Esophagus squamous epithelium (tissue), 5 donors: ENCODE data around the gene ZMIZ1. TPM values are rescaled to one million over a fixed set of nuclear protein-coding genes. Genes with fewer than 3 reads are reported as not detected.

Experiments
- DNase-seq: peaks from one replicate; lab custom pipeline; 2025; lab: John Stamatoyannopoulos, UW
- H3K27ac ChIP-seq, 4 donors: fragments of 200-600 bp; sonication (generic); one replicate each; pipeline ENCODE4 v1.5.1; 2016 to 2019; ENCODE audit warnings: mild to moderate bottlenecking in 1 of 4
- H3K27me3 ChIP-seq, 4 donors: fragments of 200-600 bp; sonication (generic); 1 replicate in 3 of 4; 2 replicates in 1 of 4; pipeline versions ENCODE4 v1.5.1 to v1.6.0; 2017 to 2021; ENCODE audit warnings: antibody characterized with exemption in 1 of 4
- H3K36me3 ChIP-seq, 3 donors: fragments of 200-600 bp; sonication (generic); one replicate each; pipeline ENCODE4 v1.5.1; 2016 to 2019
- H3K4me1 ChIP-seq, 3 donors: fragments of 200-600 bp; sonication (generic); one replicate each; pipeline ENCODE4 v1.5.1; 2017 to 2019
- H3K4me3 ChIP-seq, 4 donors: fragments of 200-600 bp; sonication (generic); 1 replicate in 3 of 4; 2 replicates in 1 of 4; pipeline ENCODE4 v1.5.1; 2016 to 2019; ENCODE audit warnings: mild to moderate bottlenecking in 2 of 4, moderate library complexity in 1 of 4
- H3K9me3 ChIP-seq, 3 donors: fragments of 200-600 bp; sonication (generic); one replicate each; pipeline ENCODE4 v1.5.1; 2016 to 2019
- POLR2A ChIP-seq, 4 donors: fragments of 450-650 bp; IDR thresholded peaks; one replicate each; pipeline ENCODE4 v1.6.1; 2017; ENCODE audit warnings: antibody characterized with exemption in 4 of 4, mild to moderate bottlenecking in 4 of 4, moderate library complexity in 3 of 4
- WGBS, 2 donors: methylation state at CpG; one replicate each; pipeline ENCODE4 v1.1.5; 2018; 5-methylcytosine and 5-hydroxymethylcytosine counted together
- intact Hi-C: fragments of 100-400 bp; cut with DNase I; formaldehyde crosslinking; loops from one replicate; pipeline ENCODE4 v1.15.0; 2022
- total RNA-seq, 4 donors: library from RNA; depleted of rRNA; stranded (reverse); fragments of >200 nt; gene quantifications; one replicate each; pipeline ENCODE4 v1.1.0, GENCODE V29; 2016
- TF ChIP-seq, protein P1 (sequence below), 6 experiments: fragments of 450-650 bp in 4 of 6; fragments of 200-600 bp in 2 of 6; sonication (generic) in 2 of 6; IDR thresholded peaks; one replicate each; pipeline ENCODE4 v1.5.1; 2016 to 2019; ENCODE audit warnings: antibody characterized with exemption in 6 of 6, mild to moderate bottlenecking in 4 of 6, moderate library complexity in 4 of 6
- donor health status: DM: yes; HTN: yes; CAD: no.

Gene ZMIZ1
- total RNA-seq, 4 donors from 2014 or later, result 28.2 to 79.5 (median 40.4) TPM

DNA sequence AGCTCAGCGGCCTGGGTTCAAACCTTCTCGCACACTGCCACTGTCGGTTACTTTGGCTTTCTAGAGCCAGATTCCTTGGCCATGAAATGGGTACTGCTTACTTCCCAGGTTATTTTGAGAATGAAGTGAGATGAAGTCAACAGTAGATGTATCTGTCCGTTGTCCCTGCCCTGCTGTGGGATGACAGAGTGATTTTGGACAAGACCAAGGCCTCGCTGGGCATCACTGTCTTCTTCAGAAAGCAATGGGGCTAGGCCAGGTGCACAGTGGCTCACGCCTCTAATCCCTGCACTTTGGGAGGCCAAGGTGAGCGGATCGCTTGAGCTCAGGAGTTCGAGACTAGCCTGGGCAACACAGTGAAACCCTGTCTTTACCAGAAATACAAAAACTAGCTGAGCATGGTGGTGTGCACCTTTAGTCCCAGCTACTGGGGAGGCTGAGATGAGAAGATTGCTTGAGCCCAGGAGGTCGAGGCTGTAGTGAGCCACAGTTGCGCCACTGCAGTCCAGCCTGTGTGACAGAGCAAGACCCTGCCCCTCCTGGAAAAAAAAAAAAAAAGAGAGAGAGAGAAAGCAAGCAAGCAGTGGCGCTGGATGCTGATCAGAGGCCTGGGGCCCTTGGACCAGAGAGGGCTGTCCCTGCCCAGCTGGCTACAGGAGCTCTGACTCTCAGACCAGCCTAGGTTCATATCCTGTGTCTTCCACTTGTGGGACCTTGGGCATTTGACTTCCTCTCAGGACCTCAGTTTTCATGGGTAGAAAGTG, 25.8 kb downstream of the ZMIZ1 start:
- H3K27me3 ChIP-seq, result no peaks in the 10 kb centered on the region
- DNase-seq, result no peak
- intact Hi-C loops, result no loop called here
- no peaks in the 10 kb centered on the region for H3K9me3 ChIP-seq
- TF ChIP-seq POLR2A (IDR thresholded peaks at IDR 0.05), result no peak
- TF ChIP-seq, protein P1, sequence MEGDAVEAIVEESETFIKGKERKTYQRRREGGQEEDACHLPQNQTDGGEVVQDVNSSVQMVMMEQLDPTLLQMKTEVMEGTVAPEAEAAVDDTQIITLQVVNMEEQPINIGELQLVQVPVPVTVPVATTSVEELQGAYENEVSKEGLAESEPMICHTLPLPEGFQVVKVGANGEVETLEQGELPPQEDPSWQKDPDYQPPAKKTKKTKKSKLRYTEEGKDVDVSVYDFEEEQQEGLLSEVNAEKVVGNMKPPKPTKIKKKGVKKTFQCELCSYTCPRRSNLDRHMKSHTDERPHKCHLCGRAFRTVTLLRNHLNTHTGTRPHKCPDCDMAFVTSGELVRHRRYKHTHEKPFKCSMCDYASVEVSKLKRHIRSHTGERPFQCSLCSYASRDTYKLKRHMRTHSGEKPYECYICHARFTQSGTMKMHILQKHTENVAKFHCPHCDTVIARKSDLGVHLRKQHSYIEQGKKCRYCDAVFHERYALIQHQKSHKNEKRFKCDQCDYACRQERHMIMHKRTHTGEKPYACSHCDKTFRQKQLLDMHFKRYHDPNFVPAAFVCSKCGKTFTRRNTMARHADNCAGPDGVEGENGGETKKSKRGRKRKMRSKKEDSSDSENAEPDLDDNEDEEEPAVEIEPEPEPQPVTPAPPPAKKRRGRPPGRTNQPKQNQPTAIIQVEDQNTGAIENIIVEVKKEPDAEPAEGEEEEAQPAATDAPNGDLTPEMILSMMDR (IDR thresholded peaks at IDR 0.05), result no peak
- H3K36me3 ChIP-seq, result peaks cover 0 to 20% (median 0%) of the 10 kb centered on the region in 3 donors
- H3K4me3 ChIP-seq, result peak overlapping the region in 1 of 4 donors; percentile 35
- WGBS, 2 donors, result 56 to 58% methylated on average over 5 to 7 of the region's 12 CpGs
- peak overlapping the region; percentile 63 to 98 (median 88) for H3K27ac ChIP-seq
- peaks cover 50 to 100% (median 67%) of the 10 kb centered on the region in 3 donors for H3K4me1 ChIP-seq

DNA sequence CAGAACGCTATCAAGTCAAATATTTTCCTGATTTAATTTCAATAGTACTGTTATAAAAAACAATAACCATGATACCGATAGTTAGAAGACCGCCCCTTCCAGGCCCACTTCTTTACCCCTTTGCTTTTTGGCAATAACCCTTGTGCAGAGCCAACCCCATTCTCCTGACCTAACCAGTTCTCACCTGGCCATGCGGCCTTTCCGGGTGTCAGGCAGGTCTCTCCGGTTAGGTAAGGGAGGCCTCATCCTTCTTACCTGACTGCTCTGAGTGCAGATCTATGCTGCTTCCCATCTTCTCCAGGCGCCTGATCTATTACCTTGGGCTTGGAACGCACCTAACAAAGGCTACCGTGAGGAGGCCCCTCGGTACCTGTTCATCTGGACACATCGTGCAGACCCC, 26.6 kb downstream of the ZMIZ1 start:
- Histone ChIP-seq H3K27ac (peak overlapping the region; percentile 63 to 98 (median 88)), H3K36me3 (peaks cover 0 to 26% (median 0%) of the 10 kb centered on the region in 3 donors), H3K9me3 (no peaks in the 10 kb centered on the region), H3K27me3 (no peaks in the 10 kb centered on the region), H3K4me3 (no peak overlapping the region), H3K4me1 (peaks cover 50 to 100% (median 68%) of the 10 kb centered on the region in 3 donors)
- TF ChIP-seq, protein P1 (IDR thresholded peaks at IDR 0.05), result no peak
- TF ChIP-seq POLR2A (IDR thresholded peaks at IDR 0.05), result no peak
- 54 to 76% methylated on average over 9 to 10 of the region's 11 CpGs for WGBS, 2 donors
- intact Hi-C loops, result no loop called here
- DNase-seq, result no peak

DNA sequence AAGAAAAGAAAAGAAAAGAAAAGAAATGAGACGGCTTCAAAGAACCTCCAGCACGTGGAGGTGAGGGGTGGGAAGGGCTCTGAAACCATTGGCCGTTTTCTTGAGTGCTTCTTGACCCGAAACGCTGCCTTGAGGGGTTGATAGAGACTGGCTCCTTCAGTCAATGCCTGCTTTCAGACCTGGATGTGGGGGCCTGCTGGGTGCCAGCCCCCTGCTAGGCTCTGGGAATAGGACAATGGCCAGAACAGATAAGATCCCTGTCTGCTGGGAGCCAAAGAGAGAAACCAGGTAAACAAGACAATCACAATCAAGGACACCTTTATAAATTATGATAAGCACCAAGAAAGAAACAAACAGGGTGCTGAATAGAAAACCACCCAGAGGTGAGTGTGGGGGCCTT, 27.7 kb downstream of the ZMIZ1 start:
- WGBS, 2 donors, result 87 to 90% methylated on average over 5 of the region's 5 CpGs
- Histone ChIP-seq H3K4me1 (peaks cover 62 to 100% (median 73%) of the 10 kb centered on the region in 3 donors), H3K9me3 (no peaks in the 10 kb centered on the region), H3K27ac (peak overlapping the region in 2 of 4 donors; percentile 43 to 98), H3K4me3 (no peak overlapping the region), H3K27me3 (no peaks in the 10 kb centered on the region), H3K36me3 (peaks cover 0 to 26% (median 0%) of the 10 kb centered on the region in 3 donors)
- TF ChIP-seq, protein P1 (IDR thresholded peaks at IDR 0.05), result no peak
- TF ChIP-seq POLR2A (IDR thresholded peaks at IDR 0.05), result no peak
- intact Hi-C loops, result no loop called here
- no peak for DNase-seq

DNA sequence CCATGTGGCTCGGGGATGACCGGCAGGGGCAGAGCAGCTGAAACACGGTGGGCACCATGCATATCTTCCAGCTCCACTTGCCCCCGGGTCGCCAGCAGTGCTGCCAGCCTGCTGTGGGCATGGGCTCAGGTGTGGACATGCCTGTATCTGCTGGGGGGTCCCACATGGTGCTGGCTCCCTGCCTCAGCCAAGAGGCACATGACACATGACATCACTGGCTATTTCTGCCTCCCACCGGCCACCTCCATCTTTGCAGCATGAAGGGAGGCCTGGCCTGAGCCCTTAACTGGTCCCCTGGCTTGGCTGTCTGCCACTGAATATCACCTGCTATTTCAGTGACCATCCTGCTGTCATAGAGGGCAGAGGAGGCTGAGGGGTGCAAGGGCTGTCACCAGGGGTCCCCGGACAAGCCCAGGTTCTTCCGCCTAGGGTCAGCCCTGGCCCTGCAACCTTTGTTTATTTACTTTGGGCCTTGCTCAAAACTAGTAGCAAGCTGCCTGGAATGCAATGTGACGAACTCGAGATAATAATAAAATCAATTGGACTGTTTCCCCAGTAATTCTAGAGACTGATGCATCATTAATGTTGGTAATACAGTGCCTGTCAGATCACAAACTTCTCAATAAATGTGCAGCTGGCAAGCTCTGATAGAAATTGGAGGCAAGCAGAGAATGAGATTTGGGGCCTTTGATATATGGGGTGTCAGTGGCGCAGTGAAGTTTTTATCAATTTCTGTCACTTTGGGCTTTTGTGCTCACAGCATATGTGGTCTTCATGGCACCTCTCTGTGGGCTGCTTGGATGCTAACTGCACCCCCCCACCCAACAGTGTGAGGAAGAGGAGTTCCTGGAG, 28.5 kb downstream of the ZMIZ1 start:
- peaks cover 0 to 26% (median 0%) of the 10 kb centered on the region in 3 donors for H3K36me3 ChIP-seq
- no peak overlapping the region for H3K4me3 ChIP-seq
- no peaks in the 10 kb centered on the region for H3K9me3 ChIP-seq
- TF ChIP-seq, protein P1 (IDR thresholded peaks at IDR 0.05), result no peak
- no peak for TF ChIP-seq POLR2A (IDR thresholded peaks at IDR 0.05)
- intact Hi-C loops, result no loop called here
- H3K27me3 ChIP-seq, result no peaks in the 10 kb centered on the region
- WGBS, 2 donors, result 63% methylated on average over 8 to 11 of the region's 11 CpGs
- DNase-seq, result no peak
- peaks cover 67 to 100% (median 80%) of the 10 kb centered on the region in 3 donors for H3K4me1 ChIP-seq
- H3K27ac ChIP-seq, result peak overlapping the region in 2 of 4 donors; percentile 43 to 98
